Subcutaneous adipose tissue (tissue), 4 donors: Measurements from ENCODE around the gene ZNF141. TPM values are rescaled to one million over a fixed set of nuclear protein-coding genes. Genes with fewer than 3 reads are reported as not detected.

ENCODE experiments used
- CTCF ChIP-seq: fragments of 450-650 bp; IDR thresholded peaks from one replicate; pipeline ENCODE4 v1.5.1; 2016; ENCODE audit warnings: low read depth, mild to moderate bottlenecking, control low read depth, antibody characterized with exemption, moderate library complexity
- total RNA-seq, 4 donors: library from RNA; depleted of rRNA; stranded (reverse); fragments of >200 nt; gene quantifications; one replicate each; pipeline ENCODE4 v1.1.0, GENCODE V29; 2016

The ZNF141 gene
- total RNA-seq, 4 donors from 2014 or later: 18.5 to 32.4 (median 24.6) TPM

DNA sequence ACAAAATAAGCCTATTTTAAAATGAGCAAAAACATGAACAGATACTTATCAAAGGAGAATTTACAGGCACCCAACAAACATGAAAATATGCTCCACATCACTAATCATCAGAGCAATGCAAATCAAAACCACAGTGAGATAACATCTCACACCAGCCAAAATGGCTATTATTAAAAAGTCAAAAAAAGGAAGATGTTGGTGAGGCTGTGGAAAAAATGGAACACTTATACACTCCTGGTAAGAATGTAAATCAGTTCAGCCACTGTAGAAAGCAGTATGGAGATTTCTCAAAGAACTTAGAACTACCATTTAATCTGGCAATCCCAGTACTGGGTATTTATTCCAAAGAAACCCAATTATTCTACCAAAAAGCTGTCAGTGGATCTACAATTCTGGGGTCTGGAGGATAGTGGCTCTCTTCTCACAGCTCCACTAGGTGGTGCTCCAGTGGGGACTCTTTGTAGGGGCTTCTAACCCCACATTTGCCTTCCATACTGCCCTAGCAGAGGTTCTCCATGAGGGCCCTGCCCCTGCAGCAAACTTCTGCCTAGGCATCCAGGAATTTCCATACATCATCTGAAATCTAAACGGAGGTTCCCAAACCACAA is 23.2 kb upstream of the ZNF141 start:
- no peak for TF ChIP-seq CTCF

DNA sequence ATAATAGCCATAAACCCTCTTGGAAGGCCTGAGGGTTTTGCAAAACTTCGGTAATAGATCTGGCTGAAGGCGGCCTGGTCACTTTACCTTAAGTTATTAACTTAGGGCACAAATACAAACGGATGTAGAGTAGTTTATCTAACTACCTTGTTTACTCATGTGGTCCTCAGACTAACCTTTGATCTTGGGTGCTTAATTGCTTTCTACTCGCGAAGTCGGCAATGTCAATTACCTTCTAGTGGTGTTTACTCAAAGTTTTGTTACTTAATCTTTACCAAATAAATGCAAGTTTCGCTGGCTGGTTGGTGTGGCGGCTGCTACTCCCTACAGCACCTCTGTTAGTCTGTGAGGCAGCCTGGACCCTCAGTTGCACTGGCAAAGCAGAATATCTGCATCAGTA is 8.9 kb upstream of the ZNF141 start:
- no peak for TF ChIP-seq CTCF

GRCh38 chr4:335515-335914 is 2.1 kb upstream of the ZNF141 start:
- no peak for TF ChIP-seq CTCF

DNA sequence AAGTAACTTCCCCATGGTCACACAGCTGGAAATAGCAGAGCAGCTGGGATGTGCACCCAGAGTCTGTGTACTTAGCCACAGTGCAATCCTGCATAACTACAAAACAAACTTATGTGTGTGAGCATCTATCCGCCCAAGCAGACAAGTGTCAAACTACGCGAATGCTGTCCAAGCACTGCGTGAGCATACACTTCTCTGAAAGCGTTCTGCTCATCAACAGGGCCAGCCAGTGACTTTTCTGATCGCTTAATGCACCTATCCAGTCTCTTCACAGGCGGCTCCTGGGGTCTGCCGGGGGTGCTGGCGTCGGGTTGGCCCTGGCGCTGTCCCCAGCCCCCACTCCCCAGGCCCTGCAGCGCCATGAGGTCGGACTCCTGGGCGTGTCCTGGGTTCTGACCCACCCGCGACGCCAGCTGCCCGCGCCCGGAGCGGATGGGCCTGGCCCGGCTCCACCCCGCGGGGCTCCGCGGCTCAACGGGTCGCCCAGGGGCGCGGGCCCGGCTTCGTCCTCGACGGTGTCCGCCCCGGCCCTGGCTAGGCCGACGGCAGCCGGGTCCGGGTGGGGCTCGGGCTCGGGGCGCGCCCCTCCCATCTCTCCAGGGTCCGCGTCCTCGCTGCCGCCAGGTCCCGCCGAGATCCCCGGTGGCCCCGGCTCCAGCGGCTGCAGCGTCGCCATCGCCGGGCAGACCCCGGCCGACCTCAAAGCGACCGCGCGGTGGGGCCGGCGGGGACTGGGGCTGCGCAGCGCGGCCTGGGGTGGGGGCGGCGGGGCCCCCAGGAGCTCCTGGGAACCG is 1.3 kb upstream of the ZNF141 start:
- TF ChIP-seq CTCF: no peak

GRCh38 chr4:336893-337142 is 796 bp upstream of the ZNF141 start:
- no peak for TF ChIP-seq CTCF

- no peak for TF ChIP-seq CTCF
Observed at GRCh38 chr4:337932-338758, 531 bp downstream of the ZNF141 start.

DNA sequence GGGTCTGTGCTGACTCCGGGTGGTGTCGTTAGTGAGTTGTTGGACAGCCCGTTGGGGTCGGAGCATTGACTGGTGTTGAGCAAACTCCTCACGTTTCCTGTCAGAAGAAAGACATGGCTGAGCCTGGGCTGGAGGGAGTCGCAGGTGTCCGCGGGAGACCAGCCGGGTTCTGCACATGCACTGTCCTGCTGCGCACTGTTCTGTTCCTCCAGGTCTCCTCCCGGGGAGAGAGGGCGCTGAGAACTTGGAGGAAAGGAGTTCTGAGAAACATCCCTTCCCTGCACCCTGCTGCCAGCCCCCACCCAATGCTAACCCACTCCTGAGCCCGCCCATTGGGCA is 1.1 kb downstream of the ZNF141 start:
- TF ChIP-seq CTCF: no peak
